Skeletal muscle satellite cell (primary cell): ENCODE results near the gene EXO5. TPM values are rescaled to one million over a fixed set of nuclear protein-coding genes. Genes with fewer than 3 reads are reported as not detected.
"Not testable (repeated sequence)": the region's sequence is repeated elsewhere in the genome, so short reads cannot be mapped to it uniquely, and the experiment has no call there.

Source experiments
- H3K27me3 ChIP-seq: 2 replicates; pipeline ENCODE4 v1.7.0; 2013; ENCODE audit warnings: low read length; ENCODE audit not compliant: control insufficient read depth, insufficient read depth
- H3K36me3 ChIP-seq: 2 replicates; pipeline ENCODE4 v1.7.0; 2013; ENCODE audit warnings: mild to moderate bottlenecking, control low read depth, low read length; ENCODE audit not compliant: insufficient read depth
- H3K4me1 ChIP-seq: 2 replicates; pipeline ENCODE4 v1.7.0; 2013; ENCODE audit warnings: low read length; ENCODE audit not compliant: control insufficient read depth, insufficient read depth
- H3K4me2 ChIP-seq: 2 replicates; pipeline ENCODE4 v1.7.0; 2013; ENCODE audit warnings: mild to moderate bottlenecking, low read length
- H3K4me3 ChIP-seq: 2 replicates; pipeline ENCODE4 v1.7.0; 2013; ENCODE audit warnings: low read length
- H3K9ac ChIP-seq: 2 replicates; pipeline ENCODE4 v1.7.0; 2013; ENCODE audit warnings: mild to moderate bottlenecking, low read depth, low read length, moderate library complexity
- H3K9me3 ChIP-seq: replicated peaks from 2 replicates; pipeline ENCODE4 v1.7.0; 2013; ENCODE audit warnings: mild to moderate bottlenecking, control low read depth, low read length
- small RNA-seq: library from RNA; depleted of rRNA; stranded (forward); fragments of <200 nt; gene quantifications from one replicate; pipeline ENCODE3, GENCODE V24; 2012

Gene EXO5

GRCh38 chr1:40556121-40556520 lies 47.6 kb downstream of the EXO5 start:
- no peaks in the 10 kb centered on the region for H3K27me3 ChIP-seq
- H3K4me3 ChIP-seq: no peak overlapping the region

GRCh38 chr1:40558241-40558640 lies 49.7 kb downstream of the EXO5 start:
- not testable (repeated sequence) for H3K36me3 ChIP-seq, H3K9me3 ChIP-seq, H3K9ac ChIP-seq, H3K4me1 ChIP-seq, H3K27me3 ChIP-seq, H3K4me2 ChIP-seq, H3K4me3 ChIP-seq

More at GRCh38 chr1:40556121-40556520, 47.6 kb downstream of the EXO5 start:
- H3K36me3 ChIP-seq: no peaks in the 10 kb centered on the region
- no peaks in the 10 kb centered on the region for H3K4me1 ChIP-seq
- no peak overlapping the region for H3K4me2 ChIP-seq
- H3K9me3 ChIP-seq: no peaks in the 10 kb centered on the region
- no peak overlapping the region for H3K9ac ChIP-seq

GRCh38 chr1:40562185-40562584 lies 53.6 kb downstream of the EXO5 start:
- Histone ChIP-seq H3K9me3 (no peaks in the 10 kb centered on the region), H3K36me3 (no peaks in the 10 kb centered on the region), H3K27me3 (peaks cover 4% of the 10 kb centered on the region), H3K4me3 (no peak overlapping the region), H3K4me1 (no peaks in the 10 kb centered on the region), H3K9ac (no peak overlapping the region), H3K4me2 (no peak overlapping the region)

GRCh38 chr1:40563266-40563665 lies 54.7 kb downstream of the EXO5 start:
- H3K9me3 ChIP-seq: no peaks in the 10 kb centered on the region

GRCh38 chr1:40564506-40564905 lies 55.9 kb downstream of the EXO5 start:
- Histone ChIP-seq H3K9me3 (no peaks in the 10 kb centered on the region), H3K27me3 (peaks cover 4% of the 10 kb centered on the region), H3K4me2 (no peak overlapping the region), H3K4me3 (no peak overlapping the region), H3K4me1 (no peaks in the 10 kb centered on the region), H3K9ac (no peak overlapping the region), H3K36me3 (no peaks in the 10 kb centered on the region)

More at GRCh38 chr1:40563266-40563665, 54.7 kb downstream of the EXO5 start:
- Histone ChIP-seq H3K36me3 (no peaks in the 10 kb centered on the region), H3K27me3 (peaks cover 4% of the 10 kb centered on the region), H3K4me3 (no peak overlapping the region), H3K4me2 (no peak overlapping the region), H3K9ac (no peak overlapping the region), H3K4me1 (no peaks in the 10 kb centered on the region)

GRCh38 chr1:40564913-40565312 lies 56.3 kb downstream of the EXO5 start:
- Histone ChIP-seq H3K36me3 (no peaks in the 10 kb centered on the region), H3K27me3 (peaks cover 4% of the 10 kb centered on the region), H3K4me3 (no peak overlapping the region), H3K4me1 (no peaks in the 10 kb centered on the region), H3K9me3 (no peaks in the 10 kb centered on the region), H3K9ac (no peak overlapping the region), H3K4me2 (no peak overlapping the region)

Small RNAs within 50 kb of the gene (small RNA-seq; reads per million reads assigned to genes)
- not detected for gene AL356379.1
